Retinal pigment epithelial cell (primary cell): ENCODE results near the gene MGMT.

Experiments used
- DNase-seq: peaks from one replicate; pipeline ENCODE4 v3.0.0-alpha.2; 2010; ENCODE audit warnings: low read depth
- H3K4me3 ChIP-seq: 2 replicates; pipeline ENCODE4 v1.5.1; 2011; ENCODE audit warnings: mild to moderate bottlenecking, low read length, control low read depth, moderate library complexity
- CTCF ChIP-seq: conservative IDR thresholded peaks from 2 replicates; pipeline ENCODE4 v1.5.1; 2011; ENCODE audit warnings: low read depth, low read length, control low read depth, inconsistent platforms

Gene MGMT

GRCh38 chr10:129442866-129443265 lies 24.2 kb upstream of the MGMT start:
- no peak for TF ChIP-seq CTCF
- DNase-seq, result no peak
- H3K4me3 ChIP-seq, result no peak overlapping the region

- no peak for DNase-seq
- H3K4me3 ChIP-seq, result no peak overlapping the region
- TF ChIP-seq CTCF, result no peak
Measured at GRCh38 chr10:129444359-129444758, 22.7 kb upstream of the MGMT start.

- no peak for TF ChIP-seq CTCF
- DNase-seq, result no peak
- H3K4me3 ChIP-seq, result no peak overlapping the region
Measured at GRCh38 chr10:129445436-129446182, 21.4 kb upstream of the MGMT start.

- TF ChIP-seq CTCF, result no peak
- no peak for DNase-seq
- no peak overlapping the region for H3K4me3 ChIP-seq
Measured at GRCh38 chr10:129446183-129446581, 20.9 kb upstream of the MGMT start.

GRCh38 chr10:129447486-129447885 lies 19.6 kb upstream of the MGMT start:
- DNase-seq, result no peak
- H3K4me3 ChIP-seq, result no peak overlapping the region
- TF ChIP-seq CTCF, result no peak

- no peak overlapping the region for H3K4me3 ChIP-seq
- TF ChIP-seq CTCF, result no peak
- DNase-seq, result no peak
Measured at GRCh38 chr10:129448086-129448485, 19.0 kb upstream of the MGMT start.

- no peak for TF ChIP-seq CTCF
- no peak overlapping the region for H3K4me3 ChIP-seq
- DNase-seq, result no peak
Measured at GRCh38 chr10:129448539-129448938, 18.5 kb upstream of the MGMT start.
